ENCODE data around the gene RNF5. TPM values are rescaled to one million over a fixed set of nuclear protein-coding genes. Genes with fewer than 3 reads are reported as not detected.
A peak's percentile ranks its signal among the peaks of the same experiment; 100 is the strongest.

RNF5 gene
- total RNA-seq, 1 experiment from 2014 or later, result 114 TPM

- TF ChIP-seq E2F5 (CRISPR knock-in tag; IDR thresholded peaks at IDR 0.05) (no peak; the same call in 1 of the 2 replicates), ZNF423 (CRISPR knock-in tag; IDR thresholded peaks at IDR 0.05) (no peak), MAX (CRISPR knock-in tag; IDR thresholded peaks at IDR 0.05) (0 out of 2 replicates have a peak, but pooled peaks have one; percentile 87), CBFB (CRISPR knock-in tag; IDR thresholded peaks at IDR 0.05; ENCODE audit: low read depth) (no peak), ZBTB43 (CRISPR knock-in tag; IDR thresholded peaks at IDR 0.05) (no peak), CDX4 (CRISPR knock-in tag; IDR thresholded peaks at IDR 0.05; ENCODE audit: borderline replicate concordance) (no peak), SP1 (CRISPR knock-in tag; conservative IDR thresholded peaks at IDR 0.05) (peak; percentile 84), CREB1 (CRISPR knock-in tag; IDR thresholded peaks at IDR 0.05) (no peak), TEAD4 (CRISPR knock-in tag; IDR thresholded peaks at IDR 0.05) (no peak), ZNF317 (CRISPR knock-in tag; IDR thresholded peaks at IDR 0.05; ENCODE audit: borderline replicate concordance, low read depth) (no peak), GTF2I (CRISPR knock-in tag; conservative IDR thresholded peaks at IDR 0.05) (no peak), RELA (CRISPR knock-in tag; IDR thresholded peaks at IDR 0.05; ENCODE audit: borderline replicate concordance) (no peak), ATF6 (CRISPR knock-in tag; IDR thresholded peaks at IDR 0.05) (no peak), ESRRA (CRISPR knock-in tag; IDR thresholded peaks at IDR 0.05; ENCODE audit: borderline replicate concordance) (no peak)
Measured at GRCh38 chr6:32195652-32195901, 17.4 kb downstream of the RNF5 start (continued).

- H3K27ac Mint-ChIP-seq, result peak overlapping the region; percentile 100
- peak overlapping the region; percentile 95 for H3K4me3 Mint-ChIP-seq
- ATAC-seq, result peak; percentile 6
- peaks cover 50% of the 10 kb centered on the region for H3K4me1 Mint-ChIP-seq
- no peaks in the 10 kb centered on the region for H3K36me3 Mint-ChIP-seq
- H3K9me3 Mint-ChIP-seq, result no peaks in the 10 kb centered on the region
- POLR2A ChIA-PET, result interaction anchor here (0.5 to 1.9 kb wide), 13 partner anchors 9 to 921 kb away, joined by 3 to 25 read pairs (median 4); partner anchors contain the start of genes AGPAT1, FKBPL, PRRT1 and RNF5
- peak; percentile 90 for DNase-seq (ENCODE audit: low spot score)
- peaks cover 3% of the 10 kb centered on the region; the same call in 1 of the 2 replicates for H3K27me3 Mint-ChIP-seq (ENCODE audit: low read depth)
- CTCF ChIA-PET, result interaction anchor here (0.6 to 1.8 kb wide), 35 partner anchors 10 to 757 kb away, joined by 3 to 30 read pairs (median 6); partner anchors contain the start of genes AGPAT1, EHMT2, FKBPL and HLA-DMA
- TF ChIP-seq KAT7 (CRISPR knock-in tag; IDR thresholded peaks at IDR 0.05; ENCODE audit: borderline replicate concordance) (peak; percentile 62; the same call in 1 of the 2 replicates), ARID4B (CRISPR knock-in tag; IDR thresholded peaks at IDR 0.05; ENCODE audit: borderline replicate concordance) (peak; percentile 86; the same call in 1 of the 2 replicates), E2F5 (CRISPR knock-in tag; IDR thresholded peaks at IDR 0.05) (peak; percentile 97), JUN (CRISPR knock-in tag; IDR thresholded peaks at IDR 0.05) (peak; percentile 80; the same call in 1 of the 2 replicates), IRF1 (CRISPR knock-in tag; IDR thresholded peaks at IDR 0.05) (0 out of 2 replicates have a peak, but pooled peaks have one; percentile 51), USF1 (CRISPR knock-in tag; IDR thresholded peaks at IDR 0.05) (peak; percentile 28; the same call in 1 of the 2 replicates), NFATC4 (CRISPR knock-in tag; IDR thresholded peaks at IDR 0.05) (0 out of 2 replicates have a peak, but pooled peaks have one; percentile 11), FOXK1 (CRISPR knock-in tag; IDR thresholded peaks at IDR 0.05) (peak; percentile 87), FOXP1 (CRISPR knock-in tag; IDR thresholded peaks at IDR 0.05; ENCODE audit: borderline replicate concordance) (peak; percentile 72), ZNF232 (CRISPR knock-in tag; IDR thresholded peaks at IDR 0.05) (no peak)
Measured at GRCh38 chr6:32195902-32196681, 17.9 kb downstream of the RNF5 start.
